Hypothalamus (tissue), 51 donors: Measurements from ENCODE around the gene RPS14.

ENCODE experiments used
- DNase-seq, 51 donors: peaks; one replicate each; lab custom pipeline; 2025; lab: John Stamatoyannopoulos, UW

Gene RPS14

DNA sequence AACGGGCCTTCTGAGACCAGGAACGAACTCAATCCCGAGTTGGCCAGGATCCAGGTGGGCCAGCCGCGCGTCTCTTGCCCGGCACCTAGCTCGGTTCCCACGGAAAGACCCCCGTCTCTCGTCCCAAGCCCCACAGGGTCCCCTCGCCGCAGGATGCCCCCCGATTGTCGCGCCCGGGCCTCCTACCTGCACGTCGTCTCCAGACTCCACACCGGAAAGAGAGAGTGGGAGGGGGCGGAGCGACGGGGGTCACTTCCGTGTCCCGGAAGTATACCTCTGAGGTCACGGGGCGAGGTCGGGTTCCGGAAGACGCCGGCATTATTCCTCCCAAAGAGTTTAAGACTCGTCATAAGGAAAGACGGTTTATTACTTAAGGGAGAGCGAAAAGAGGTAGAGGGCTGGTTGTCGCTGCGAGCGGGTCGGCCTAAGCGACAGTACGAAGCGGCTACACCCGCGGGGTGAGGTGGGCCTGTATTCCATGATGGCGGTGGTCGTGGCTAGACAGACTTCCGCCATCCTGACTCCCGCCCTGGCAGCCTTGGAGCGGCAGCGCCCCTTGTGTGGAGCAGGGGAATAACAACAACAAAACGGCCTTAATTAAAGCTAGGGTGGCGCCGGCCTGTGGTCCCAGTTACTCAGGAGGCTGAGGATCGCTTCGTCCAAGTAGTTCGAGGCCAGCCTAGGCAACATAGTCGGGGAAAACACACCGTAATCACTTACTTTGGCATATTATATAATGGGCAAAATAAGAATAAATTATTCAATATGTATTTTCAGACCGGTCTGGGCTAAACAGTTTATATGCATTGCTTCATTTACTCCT is at the start of gene RPS14:
RPS14 (minus strand) TSS at position 223 of the 823 bp plus-strand sequence. CDS start 2,006 bp downstream, outside the sequence.
- DNase-seq: peak; percentile 71 to 99 (median 87)

DNA sequence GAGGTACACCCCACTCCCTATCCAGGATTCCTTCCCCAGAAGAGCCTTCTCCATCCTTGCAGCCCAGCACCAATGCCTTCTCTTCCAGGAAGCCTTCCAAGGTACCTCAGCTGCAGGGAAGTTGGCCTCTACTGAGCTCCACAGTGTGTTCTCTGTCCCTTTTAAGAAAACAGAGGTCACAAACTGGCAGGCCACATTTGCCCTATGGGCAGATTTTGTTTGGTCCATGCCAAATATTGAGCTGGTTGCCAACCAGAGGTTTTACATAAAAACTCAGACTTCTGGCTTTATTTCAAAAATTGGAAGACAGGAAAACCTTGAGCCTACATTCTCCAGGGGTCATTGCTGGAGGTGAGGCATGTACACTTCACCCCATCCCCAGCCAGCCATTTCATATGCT is 49.4 kb upstream of the RPS14 start:
- DNase-seq: no peak

DNA sequence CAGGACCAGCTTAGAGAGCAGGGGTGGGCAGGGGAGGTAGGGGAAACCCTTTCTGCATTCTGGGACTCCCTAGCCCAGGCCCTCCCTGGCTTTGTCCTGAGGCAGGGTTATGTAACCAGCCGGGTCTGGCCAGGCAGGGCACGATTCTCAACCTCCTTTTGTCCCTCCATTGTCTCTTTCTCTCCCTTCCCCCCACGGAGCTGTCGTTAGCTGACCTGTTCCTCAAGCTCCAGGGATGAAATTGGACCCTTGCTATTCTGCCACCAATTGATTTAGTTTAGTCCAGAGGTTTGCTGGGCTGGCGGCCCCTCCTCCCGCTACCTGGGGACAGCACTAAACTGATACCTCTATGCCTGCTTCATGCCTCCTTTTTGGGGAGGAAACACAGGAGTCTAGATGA is 49.0 kb upstream of the RPS14 start:
- peak in 16 of 51 donors; percentile 27 to 61 (median 44) for DNase-seq

DNA sequence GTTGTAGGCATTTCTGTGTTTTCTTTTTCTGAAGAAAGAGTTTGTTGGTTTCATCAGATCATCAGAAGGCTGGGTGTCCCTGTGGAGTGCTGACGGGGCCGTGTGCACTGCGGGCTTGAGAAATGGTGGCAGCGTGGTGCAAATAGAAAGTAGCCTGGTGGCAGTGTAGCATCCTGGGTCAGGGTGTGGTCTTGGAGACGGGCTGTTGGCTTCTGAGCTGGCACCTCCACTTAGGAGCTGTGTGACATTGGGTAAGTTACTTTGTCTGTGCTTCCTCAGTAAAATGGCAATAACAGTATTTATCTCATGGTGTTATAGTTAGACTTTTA is 48.4 kb upstream of the RPS14 start:
- no peak for DNase-seq

DNA sequence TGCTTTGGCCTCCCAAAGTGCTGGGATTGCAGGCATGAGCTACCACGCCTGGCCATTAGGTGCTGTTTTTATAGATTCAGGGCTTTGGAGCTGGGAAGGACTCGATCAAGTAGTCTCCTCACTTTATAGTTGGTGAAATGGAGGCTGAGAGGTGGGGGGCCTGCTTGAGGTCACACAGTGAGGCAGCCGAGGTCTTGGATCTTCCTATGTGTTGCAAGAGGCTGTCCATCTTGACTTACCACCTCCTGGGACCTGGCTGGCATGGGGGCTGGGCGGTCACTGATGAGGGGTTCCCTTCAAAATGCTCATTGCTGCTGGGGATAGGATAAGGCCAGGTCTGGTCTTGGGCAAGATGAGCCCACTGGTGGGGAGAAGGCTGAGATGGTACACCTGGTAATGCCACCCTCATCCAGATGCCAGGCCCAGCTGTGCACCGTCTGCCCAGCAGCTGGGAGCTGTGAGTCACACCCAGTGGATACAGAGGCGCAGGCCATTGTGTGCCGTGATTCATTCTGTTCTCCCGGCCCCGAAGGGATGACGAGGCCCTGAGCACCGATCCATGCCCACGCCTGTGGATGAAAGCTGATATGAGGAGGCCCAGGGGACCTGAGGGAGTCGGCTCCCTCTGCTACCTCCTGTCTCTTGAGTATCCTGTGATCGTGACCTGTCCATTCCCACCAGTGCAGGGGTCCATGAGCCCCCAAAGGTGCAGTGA is 47.9 kb upstream of the RPS14 start:
- peak in 35 of 51 donors; percentile 4 to 86 (median 61) for DNase-seq

DNA sequence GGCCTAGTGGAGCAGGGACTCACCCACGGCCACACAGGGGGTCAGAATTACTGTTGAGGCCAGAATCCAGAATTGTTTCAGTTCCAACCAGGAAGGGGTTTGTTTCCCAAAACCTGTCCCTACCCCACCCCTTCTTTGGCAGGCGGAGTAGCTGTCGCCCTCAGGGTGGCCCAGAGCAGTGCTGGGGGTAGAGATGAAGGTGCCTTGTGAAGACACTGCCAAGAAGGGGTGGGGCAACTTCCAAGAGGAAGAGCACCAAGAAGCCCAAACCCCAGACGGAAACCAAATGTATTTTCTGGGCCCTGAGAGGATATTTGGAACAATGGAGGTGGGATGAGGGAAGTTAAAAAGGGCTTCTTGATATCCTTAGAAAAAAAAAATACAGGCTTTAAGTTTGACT is 47.0 kb upstream of the RPS14 start:
- no peak for DNase-seq

DNA sequence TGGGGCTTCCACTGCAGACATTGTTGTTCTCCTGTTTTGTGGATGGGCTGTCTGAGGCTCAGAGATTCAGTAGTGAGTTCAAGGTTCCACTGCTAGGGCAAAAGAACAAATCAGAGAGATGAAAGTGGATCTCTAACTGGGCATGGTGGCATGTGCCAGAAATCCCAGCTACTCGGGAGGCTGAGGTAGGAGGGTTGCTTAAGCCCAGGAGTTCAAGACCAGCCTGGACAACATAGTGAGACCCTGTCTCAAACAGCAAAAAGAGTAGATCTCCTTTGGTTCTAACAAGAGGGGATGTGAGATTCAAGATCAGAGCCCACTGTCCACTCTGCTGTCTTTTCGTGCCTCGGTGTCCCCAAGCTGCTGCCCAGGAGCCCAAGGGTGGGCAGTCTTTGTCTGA is 46.6 kb upstream of the RPS14 start:
- no peak for DNase-seq

DNA sequence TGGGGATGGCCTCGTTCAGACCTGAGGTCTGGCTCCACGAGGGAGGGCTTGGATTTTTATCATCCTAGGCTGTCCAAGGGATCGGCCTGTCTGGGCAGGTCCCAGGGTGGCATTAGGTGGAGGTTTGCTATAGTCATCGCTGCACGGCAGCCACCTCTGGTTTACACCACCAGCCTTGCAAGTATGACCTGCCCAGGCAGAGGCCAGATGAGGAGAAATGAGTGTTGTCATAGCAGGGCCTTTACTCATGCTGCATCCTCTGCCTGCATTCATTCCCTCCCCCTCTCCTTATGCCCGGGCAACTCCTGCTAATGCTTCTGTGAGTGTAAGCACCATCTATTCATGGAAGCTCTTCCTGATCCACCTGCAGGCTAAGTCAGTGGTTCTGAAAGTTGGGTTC is 43.1 kb upstream of the RPS14 start:
- DNase-seq: no peak

DNA sequence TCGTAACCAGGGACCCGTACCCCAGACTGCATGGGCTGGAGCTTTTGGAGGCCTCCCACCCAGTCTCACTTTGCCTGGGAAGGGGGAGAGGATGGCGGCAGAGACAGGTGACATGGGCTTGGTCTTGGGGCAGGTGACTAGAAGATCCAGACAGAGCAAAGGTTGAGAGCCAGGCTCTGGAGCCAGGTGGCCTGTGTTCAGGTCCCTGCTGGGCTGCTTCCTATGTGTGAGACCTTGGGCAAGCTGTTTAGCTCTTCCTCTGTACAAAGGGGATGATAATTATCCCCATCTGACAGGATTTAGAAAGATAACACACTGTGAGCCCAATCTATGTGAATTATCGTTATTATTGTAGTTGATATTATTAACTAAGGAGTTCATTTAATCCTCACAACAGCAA is 42.3 kb upstream of the RPS14 start:
- no peak for DNase-seq

DNA sequence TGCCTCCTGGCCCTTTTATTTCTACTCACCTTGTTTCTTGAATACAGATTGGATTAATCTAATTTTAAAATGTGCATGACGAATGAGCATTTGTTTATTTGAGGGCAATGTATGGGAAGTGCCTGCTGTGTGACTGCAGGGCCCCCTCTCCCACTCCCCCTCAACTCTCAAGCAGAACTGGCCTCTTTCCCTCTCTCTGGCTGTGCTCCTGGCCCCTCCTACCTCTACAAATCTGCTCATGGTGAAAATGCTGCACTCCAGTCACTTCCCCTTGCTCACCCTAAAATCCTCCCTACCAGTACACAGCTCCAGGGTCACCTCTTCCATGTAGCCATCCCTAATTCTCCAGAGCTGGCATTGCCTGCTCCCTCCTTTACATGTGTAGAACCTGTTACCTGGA is 41.2 kb upstream of the RPS14 start:
- DNase-seq: no peak

DNA sequence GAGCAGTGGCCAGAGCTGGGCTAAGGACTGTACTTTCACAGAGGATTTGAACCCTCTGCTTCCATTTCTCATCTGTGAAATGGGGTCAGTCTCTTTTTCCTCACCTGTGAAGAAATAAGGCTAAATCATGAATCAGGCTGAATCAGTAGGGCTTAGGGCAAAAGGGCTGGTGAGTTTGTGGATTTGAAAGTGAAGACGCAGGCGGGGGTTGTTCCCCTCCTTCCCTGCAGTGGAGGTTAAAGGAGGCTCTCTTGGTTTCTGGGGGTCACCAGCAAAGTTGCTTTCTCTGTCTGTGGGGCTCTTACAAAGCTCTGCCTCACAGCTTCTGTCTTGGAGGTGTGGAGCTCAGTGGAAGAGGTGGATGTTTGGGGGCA is 40.7 kb upstream of the RPS14 start:
- no peak for DNase-seq

DNA sequence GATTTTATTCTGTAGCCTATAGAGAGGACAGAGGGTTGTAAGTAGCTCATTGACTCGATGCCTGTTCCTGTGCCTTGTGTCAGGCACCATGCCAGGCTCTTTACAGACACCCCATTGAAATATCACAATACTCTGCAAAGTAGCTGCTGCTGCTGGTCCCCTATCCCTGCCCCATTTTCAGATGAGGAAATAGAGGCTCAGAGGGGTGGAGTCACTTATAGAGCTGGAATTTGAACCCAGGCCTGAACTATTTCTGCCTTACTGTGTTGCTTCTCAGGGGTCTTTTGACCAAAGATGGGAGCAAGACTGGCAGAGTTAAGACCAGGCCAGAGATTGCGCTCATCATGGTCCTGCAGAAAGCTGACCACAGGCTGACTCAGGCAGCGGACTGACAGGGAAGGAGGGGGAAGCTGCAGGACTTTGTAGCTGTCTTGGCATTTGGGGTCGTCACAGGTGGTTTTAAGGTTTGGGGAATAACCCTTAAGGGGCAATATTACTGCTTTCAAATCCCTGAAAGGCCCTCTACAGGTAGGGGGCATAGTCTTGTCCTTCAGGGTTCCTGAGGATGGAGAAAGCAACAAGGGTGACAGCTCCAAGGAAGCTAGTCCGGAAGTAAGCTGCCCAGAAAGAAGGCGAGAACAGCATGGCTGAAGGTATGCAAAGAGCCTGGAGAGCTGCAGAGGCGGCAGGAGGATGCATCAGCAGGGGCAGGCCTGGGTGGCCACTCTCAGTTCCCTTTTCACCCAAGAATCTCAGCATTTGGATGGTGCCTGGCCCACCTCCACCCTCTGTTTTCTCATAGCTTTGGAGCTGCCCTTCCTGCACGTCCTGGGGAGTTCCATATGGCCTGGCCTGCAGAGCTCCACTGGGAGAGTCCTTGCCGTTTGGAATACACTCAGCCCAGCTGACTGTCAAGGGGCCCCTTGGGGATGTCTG is 40.1 kb upstream of the RPS14 start:
- peak in 21 of 51 donors; percentile 31 to 82 (median 55) for DNase-seq

DNA sequence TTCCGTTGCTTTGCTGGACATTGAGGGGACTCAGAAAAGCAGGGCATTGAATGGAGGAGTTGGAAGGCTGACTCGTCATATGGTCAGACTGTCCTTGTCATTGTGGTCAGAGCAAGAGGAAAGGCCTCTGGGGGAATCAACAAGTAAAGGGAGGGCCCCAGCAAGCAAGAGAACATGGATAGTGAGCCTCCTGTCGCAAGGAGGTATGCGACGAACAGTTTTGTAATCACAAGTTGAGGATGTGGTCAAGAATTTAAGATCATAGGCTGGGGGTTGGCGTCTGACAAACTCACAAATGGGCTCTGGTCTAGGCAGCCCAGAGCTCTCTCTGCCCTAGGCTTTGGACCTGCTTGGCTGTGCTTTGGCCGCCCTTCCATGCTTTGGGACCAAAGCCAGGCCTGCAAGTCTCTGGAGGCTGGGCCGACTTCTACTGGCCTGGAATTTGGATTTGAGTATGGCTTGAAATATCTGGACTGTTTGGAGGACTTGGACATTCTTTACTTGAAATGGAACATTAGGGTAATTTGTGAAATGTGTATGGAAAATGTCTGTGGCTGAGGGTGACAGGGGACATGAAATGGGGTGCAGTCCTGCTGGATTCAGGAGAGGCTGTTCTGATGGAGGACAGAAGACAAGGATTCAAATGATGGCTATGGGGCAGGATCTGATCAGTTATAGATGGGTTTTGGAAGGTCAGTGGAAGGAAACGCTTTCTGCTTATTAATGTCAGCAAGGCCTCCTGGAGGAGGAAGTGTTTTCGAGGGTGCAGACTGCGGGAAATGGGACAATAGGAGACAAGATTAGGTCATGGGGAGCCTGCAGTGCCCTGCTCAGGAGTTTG is 39.2 kb upstream of the RPS14 start:
- DNase-seq: peak in 27 of 51 donors; percentile 26 to 84 (median 55)

DNA sequence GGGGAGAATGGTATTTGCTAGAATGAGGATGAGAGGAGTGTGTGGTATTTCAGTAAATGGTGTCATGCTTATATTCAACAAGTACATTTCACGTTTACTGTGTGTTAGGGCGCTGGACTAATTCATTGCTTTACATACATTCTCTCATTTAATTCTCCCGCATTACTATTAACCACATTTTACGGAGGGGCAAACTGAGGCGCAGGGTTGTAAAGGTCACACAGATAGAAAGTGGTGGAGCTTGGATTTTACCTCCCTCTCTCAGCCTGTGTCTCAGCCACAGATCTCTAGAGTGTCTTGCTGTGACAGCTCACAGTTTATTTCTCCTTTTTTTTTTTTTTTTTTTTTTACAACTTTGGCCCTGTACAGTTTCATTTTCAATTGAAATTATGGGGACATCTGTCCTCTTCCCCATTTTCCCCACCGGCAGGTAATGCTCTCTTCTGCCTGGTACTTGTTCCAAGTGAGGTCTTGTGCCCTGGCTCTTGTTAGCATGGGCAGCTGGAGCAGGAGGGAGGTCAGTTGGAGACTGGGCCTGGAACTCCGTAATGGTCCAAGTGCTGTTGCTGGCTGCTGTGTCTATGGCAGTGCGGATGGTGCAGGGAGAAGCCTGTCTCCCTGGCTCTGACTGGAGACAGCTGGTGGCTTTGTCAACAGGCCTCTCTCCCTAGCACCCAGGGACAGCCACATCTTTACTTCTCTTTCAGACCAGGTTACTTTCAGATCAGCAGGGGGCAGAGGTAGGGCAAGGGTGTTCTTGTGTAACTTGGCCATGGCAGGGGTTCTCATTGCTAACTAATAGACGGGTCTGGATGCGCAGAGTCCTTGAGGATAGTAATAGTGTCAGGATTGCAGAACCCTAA is 37.9 kb upstream of the RPS14 start:
- DNase-seq: peak in 31 of 51 donors; percentile 28 to 81 (median 57)

DNA sequence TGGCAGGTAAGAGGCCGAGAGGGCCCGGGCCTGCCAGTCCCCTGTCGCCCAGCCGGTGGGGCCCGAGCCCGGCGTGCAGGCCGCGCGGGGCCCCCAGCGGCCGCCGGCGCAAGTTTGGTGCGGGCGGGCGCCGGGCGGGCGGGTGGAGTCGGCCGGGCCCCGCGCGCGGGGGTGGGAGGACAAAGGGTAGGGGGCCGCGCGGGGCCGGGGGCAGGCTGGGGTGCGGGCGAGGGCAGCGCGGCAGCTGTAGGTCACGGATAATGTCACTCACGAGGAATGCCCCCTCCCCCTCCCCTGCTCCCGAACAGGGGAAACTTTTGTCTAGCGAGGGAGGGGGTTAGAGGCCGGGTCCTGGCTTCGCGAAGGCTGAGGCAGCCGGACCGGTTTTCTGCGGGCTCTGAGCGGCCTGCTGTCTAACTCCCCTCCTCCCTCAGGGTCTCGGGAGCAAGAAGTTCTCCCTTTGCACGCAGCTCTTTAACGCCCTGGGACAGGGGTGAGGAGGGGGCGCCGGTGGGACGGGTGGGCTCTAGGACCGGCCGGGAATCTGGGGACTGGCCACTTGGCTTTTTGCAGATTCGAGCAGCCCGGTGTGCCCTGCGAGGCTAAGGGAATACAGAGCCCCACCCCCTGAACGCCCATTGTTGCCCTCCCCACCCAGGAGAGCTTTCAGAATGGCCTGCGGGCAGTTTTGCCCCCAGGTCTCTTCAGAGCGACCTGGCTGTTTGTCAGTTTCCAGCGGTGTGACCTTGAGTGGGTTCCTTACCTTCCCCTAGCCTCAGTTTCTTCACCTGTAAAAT is 37.1 kb upstream of the RPS14 start:
- peak in 28 of 51 donors; percentile 42 to 79 (median 56) for DNase-seq

DNA sequence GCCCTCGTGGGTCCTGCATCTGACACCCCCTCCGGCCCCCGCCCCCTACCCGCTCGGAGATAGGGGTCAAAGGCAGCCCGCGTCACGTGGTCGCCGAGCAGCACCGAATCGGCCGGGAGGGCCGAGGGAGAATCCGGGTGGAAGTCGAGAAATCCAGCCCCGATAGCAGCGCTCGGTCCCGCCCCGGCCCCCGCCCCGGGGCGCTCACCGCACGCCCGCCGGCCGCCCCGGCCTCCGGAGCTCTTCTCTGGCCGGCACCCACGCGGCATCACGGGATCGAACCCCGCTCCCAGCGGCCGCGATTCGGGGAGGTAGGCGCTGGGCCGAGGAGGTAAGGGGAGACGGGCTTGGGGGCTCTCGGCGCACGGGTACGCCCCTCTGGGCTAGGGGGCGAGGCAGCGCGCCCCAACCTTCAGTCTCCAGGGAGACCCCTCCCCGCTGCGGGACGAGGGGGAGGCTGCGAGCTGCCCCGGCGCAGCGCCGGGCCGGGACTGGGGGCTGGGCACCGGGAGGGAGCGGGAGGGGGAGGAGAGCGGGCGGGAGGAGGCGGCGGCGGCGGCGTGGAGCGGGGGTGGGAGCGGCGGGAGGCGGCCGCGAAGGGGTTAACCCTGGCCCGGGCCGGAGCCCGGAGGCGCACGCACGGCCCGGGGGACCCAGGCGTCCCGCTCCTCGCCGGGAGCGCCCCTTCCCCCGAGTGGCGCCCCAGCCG is 36.3 kb upstream of the RPS14 start:
- peak in 39 of 51 donors; percentile 5 to 73 (median 56) for DNase-seq

DNA sequence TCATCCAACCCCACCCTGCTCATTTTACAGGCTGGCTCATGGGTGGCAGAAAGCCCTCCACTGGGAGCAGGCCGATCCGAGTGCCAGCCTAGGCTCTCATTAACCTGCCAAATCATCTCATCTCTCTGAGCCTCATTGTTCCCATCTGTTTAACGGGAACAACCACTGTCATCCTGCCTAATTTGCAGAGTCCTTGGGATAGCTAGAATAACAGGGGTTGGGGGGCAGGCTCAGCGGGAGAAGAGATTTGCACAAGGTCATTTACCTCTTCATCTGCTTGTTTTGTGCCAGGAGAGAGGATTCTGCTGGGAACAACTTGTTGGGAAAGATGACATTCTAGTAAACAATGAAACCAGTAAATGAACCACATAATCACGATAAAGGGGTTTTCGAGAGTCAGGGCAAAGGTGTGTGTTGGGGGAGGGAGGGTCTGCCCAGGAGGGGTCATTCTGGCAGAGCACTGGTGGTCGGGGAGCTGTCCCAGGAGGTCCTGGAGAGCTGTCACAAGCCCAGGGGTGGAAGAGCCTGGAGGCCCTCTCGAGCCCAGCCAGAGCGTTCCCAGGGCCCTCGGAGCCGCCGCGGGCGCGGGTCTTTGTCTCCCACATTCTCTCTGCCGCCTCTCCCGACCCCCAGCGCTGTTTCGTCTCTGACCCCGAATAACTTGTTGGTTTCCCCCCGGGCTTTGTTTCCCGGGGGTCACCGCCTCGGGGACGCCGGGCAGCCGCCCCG is 35.6 kb upstream of the RPS14 start:
- DNase-seq: no peak
